ENCODE data around the gene KCNK1.

Gene KCNK1

DNA sequence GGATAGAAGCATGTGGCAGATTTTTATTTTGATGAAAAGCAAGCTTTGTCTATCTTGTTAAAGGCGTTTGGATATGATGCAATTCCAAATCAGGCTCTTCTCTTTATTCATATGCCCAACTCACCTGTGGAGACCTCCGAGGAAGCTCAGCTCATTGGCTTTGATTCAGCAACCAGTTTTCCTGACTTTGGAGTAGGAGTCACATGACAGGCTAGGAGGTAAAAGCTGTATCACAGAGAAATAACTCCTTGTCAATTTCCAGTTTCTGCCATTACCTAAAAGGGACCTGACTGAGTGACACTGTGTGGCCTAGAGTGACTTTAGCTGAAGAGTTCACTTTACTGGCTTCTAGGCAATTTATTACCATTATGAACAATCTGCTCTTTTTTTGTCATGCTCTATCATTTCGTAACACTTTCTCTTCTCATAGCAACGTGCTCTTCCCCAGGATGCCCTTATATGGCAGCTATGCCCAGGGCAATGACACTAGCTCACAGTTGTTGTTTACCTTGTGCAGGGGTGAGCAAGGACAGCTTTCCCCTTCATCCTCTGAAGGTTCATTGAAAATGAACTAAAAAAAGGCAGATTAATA, 107.2 kb downstream of the KCNK1 start:
- in situ Hi-C loops (cut with MboI; ENCODE audit: low pct_unique_long_range_greater_than_20kb, low sequenced_read_pairs) = no loop called here

More for the DNA sequence above, 107.2 kb downstream of the KCNK1 start:
- no peak for DNase-seq

Data from KBM-7 (cell line).